ENCODE data around the gene PRRG2.

DNA sequence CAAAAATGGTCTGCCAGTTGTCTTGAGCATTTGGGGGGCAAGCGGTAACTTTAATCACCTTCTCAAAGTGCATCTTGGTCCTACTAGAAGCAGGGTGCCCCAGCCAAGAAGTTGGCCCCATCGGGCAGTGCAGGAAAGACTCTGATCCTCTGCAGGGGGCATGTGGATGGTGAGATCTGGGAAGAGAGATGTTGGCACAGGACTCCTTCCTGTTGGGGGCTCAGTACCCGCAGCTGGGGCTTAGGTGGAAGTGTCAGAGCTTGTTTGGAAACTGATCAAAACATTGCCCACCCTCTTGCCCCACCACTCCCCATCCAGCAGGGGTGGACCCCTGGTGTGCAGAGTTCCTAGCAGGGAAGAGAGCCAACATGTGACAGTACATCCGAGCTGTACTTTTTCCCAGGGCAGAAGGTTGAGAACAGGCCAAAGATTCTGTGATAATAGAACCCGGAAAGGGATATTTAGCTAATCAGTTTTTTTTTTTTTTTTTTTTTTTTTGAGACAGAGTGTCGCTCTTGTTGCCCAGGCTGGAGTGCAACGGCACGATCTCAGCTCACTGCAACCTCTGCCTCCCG lies 50.0 kb downstream of the PRRG2 start:
- TF ChIP-seq, protein P1, sequence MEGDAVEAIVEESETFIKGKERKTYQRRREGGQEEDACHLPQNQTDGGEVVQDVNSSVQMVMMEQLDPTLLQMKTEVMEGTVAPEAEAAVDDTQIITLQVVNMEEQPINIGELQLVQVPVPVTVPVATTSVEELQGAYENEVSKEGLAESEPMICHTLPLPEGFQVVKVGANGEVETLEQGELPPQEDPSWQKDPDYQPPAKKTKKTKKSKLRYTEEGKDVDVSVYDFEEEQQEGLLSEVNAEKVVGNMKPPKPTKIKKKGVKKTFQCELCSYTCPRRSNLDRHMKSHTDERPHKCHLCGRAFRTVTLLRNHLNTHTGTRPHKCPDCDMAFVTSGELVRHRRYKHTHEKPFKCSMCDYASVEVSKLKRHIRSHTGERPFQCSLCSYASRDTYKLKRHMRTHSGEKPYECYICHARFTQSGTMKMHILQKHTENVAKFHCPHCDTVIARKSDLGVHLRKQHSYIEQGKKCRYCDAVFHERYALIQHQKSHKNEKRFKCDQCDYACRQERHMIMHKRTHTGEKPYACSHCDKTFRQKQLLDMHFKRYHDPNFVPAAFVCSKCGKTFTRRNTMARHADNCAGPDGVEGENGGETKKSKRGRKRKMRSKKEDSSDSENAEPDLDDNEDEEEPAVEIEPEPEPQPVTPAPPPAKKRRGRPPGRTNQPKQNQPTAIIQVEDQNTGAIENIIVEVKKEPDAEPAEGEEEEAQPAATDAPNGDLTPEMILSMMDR (IDR thresholded peaks at IDR 0.05): no peak
- TF ChIP-seq POLR2A (IDR thresholded peaks at IDR 0.05): no peak
